Measurements from ENCODE around the gene SEZ6L2.
A peak's percentile ranks its signal among the peaks of the same experiment; 100 is the strongest.
"Not testable (repeated sequence)": the region's sequence is repeated elsewhere in the genome, so short reads cannot be mapped to it uniquely, and the experiment has no call there.

The SEZ6L2 gene

DNA sequence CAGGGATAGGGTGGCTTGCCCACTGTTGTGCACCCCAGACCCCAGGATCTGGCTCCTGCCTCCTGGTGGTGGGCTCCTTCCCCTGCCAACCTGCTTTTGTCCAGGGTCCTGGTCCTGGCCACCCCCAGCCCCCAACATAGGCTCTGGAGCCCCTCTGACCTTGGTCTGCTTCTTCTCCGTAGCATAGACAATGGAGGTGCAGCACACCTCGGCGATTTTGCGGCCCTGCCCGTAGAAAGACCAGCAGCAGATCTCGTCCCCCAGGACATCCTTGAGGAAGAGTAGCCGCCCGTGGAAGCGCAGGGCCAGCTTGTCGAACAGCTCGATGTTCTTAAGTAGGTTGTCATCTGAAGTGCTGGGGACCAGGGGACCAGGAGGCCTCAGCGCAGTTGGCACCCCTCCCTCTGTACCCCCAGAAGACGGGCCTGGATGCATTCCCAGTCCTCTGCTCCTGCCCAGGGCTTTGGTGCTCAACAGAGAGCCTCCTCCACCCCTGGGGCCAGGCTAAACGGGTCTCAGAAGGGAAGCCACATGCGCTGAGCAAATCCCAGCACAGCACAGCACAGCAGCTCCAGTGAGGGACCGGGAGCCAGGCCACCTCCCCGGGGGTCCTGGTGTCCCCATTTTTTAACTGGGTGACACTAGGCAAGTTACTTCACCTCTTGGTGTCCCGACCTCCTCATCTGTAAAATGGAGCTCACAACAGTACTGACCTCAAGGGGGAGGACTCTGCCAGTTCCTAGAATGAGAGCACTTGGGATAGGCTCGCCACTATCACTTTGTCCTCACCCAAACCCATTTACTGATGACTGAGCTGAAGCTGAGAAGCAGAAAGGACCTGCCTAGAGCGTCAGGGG is 11.7 kb upstream of the SEZ6L2 start:
- DNase-seq (ENCODE audit: low read depth in 2 of 2), result no peak

- DNase-seq (ENCODE audit: low read depth in 2 of 2), result not testable (repeated sequence)
Measured at GRCh38 chr16:29909851-29910250, 10.5 kb upstream of the SEZ6L2 start.

DNA sequence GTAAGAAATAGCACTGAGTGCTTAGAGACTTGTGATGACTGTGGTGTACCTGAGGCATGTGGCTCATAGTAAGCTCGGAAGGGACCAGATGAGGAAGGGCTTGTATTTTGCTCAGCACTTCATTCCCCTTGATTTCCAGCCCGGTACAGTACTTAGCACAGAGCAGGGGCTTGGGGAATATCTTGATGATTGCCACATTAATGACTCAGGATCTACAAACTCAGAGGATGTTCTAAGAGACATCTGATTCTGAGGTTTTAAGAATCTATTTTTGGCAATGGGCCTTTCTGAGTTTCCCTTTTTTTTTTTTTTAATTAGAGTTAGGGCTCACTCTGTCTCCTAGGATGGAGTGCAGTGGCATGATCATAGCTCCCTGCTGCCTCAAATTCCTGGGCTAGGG is 10.0 kb upstream of the SEZ6L2 start:
- no peak for DNase-seq (ENCODE audit: low read depth in 2 of 2)

GRCh38 chr16:29908719-29909220 is 9.4 kb upstream of the SEZ6L2 start:
- no peak for DNase-seq (ENCODE audit: low read depth in 2 of 2)

DNA sequence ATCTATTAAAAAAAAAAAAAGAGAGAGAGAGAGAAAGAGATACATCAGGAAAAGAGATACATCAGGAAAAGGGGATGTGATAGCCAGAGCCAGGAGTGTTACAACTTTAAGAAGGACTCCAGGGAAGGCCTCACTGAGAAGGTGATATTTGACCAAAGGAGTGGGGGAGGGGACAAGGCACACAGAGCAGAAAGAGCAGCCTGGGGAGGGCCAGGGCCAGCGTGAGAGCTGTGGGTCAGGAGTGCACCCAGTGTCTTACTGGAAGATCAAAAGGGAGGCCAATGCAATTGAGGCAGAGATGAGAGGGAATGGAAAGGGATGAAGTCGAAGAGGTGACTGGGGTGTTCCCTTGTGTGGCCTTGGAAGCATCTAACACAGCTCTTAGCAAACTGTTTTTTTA is 8.6 kb upstream of the SEZ6L2 start:
- no peak for DNase-seq (ENCODE audit: low read depth in 2 of 2)

GRCh38 chr16:29906520-29907244 is 7.3 kb upstream of the SEZ6L2 start:
- DNase-seq (ENCODE audit: low read depth in 2 of 2), result no peak

GRCh38 chr16:29905668-29906067 is 6.3 kb upstream of the SEZ6L2 start:
- DNase-seq (ENCODE audit: low read depth in 2 of 2), result no peak

- DNase-seq (ENCODE audit: low read depth in 2 of 2), result no peak
Measured at GRCh38 chr16:29904947-29905346, 5.6 kb upstream of the SEZ6L2 start.

GRCh38 chr16:29903590-29903989 is 4.2 kb upstream of the SEZ6L2 start:
- DNase-seq (ENCODE audit: low read depth in 2 of 2), result no peak

- no peak for DNase-seq (ENCODE audit: low read depth in 2 of 2)
Measured at GRCh38 chr16:29901607-29901945, 2.2 kb upstream of the SEZ6L2 start.

- no peak for DNase-seq (ENCODE audit: low read depth in 2 of 2)
Measured at GRCh38 chr16:29900888-29901606, 1.7 kb upstream of the SEZ6L2 start.

DNA sequence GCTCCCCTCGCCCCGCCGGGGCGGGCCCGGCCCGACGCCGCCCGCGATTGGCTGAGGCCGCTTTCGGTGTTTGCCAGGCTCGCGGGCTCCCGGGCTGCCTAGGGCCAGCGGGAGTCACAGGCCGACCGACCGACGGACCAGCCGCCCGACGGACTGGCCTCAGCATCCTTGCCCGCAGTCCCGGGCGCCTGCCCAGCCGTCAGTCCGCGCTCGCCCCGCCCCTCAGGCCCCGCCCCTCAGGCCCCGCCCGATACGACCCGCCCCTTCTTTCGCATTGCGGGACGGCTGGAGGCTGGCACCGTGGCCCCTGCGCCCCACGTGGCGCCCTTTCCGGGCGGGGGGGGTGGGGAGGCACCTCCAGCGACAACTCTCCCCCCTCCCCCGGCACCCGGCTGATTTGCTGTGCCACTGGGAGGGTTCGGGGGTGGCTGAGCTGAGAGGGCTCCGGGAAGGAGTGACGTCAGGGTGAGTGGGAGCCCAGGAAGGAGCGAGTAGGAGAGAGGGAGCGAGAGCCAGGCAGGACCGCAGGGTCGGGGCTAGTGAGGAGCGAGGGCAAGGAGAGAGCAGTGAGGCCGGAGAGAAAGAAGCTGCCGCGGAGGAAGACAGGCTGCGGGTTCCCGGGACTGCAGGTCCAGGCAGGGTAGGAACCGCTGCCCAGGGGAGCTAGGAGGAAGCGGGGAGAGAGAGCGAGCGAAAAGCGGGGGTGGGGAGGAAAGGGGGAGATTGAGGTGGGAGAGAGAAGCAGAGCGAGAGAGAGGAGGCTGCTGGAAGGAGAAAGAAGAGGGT is 945 bp upstream of the SEZ6L2 start, which contains the start of gene ASPHD1:
Gene ASPHD1 (plus strand): TSS at position 387 of the 786 bp plus-strand sequence. CDS start 484 bp downstream, outside the sequence.
- DNase-seq (ENCODE audit: low read depth in 2 of 2), result peak in 1 of 2 donors; percentile 27

DNA sequence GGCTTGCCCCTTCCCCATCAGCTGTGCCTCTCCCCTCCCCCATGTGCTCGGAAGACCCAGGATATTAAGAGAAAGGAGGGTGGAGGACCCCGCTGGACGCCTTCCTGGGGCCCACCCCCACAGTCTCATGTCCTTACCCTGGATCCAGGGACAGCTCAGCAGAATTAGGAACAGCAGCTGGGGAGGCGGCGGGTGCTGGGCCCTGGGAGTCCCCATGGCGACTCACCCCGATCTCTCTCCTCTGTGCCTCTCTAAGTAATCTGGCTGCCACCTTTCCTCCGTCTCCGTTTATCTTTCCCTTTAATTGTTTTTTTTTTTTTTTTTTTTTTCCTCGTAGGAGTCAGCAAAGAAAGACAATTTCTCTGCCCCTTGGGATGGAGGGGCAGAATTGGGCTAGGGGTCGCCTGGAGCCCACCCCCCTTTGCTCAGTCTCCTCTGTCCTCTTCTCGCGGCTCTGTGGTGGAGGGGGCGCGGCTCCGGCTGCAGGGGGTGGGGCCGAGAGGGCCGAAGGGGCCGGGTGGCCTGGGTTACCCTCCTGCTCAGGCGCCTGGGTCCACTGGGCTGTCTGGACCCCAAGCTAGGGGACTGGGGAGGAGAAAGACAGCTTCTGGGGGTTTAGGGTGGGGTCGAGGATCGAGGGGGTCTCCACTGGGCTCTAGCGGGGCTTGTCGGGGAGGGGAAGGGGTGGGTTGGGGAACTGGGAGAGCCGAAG is 390 bp downstream of the SEZ6L2 start:
- DNase-seq (ENCODE audit: low read depth in 2 of 2), result no peak

GRCh38 chr16:29898135-29898803 is 1.1 kb downstream of the SEZ6L2 start:
- DNase-seq (ENCODE audit: low read depth in 2 of 2), result no peak

DNA sequence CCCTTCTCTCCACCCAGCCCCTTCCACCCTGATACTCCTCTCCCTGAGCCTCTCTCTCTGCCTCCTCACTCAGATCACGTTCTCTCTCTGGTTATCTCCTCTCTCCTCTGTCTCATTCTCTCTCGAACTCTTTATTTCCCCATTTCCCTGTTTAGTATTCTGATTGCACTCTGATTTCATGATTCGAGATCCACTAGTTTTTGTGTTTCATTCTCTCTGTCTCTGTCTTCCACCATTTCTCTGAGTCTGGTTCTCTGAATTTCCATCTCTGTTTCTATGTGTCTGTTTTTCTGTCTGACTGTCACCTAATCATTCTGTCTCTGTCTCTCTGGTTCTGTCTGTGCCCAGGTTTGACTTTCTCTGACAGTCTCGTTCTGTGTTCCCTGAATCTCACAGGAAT is 2.0 kb downstream of the SEZ6L2 start:
- no peak for DNase-seq (ENCODE audit: low read depth in 2 of 2)

GRCh38 chr16:29896841-29897240 is 2.5 kb downstream of the SEZ6L2 start:
- DNase-seq (ENCODE audit: low read depth in 2 of 2), result no peak

DNA sequence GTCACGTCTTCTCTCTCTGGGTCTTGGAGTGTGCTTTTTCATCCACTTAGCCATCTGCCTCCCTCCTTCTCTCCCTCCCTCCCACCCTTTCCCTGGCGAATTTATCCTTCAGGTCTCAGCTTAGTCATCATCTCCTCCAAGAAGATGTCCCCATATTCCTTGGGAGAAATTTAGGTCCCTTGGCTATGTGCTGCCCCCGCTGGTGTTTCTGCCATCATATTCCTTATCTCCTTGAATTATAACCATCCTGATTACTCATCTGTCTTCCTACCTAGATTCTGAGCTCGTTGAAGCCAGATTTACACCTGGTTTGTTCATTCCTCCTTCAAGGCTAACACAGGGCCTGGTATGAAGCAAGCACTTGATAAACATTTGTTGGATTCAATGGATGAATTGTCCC is 5.0 kb downstream of the SEZ6L2 start:
- DNase-seq (ENCODE audit: low read depth in 2 of 2), result no peak

DNA sequence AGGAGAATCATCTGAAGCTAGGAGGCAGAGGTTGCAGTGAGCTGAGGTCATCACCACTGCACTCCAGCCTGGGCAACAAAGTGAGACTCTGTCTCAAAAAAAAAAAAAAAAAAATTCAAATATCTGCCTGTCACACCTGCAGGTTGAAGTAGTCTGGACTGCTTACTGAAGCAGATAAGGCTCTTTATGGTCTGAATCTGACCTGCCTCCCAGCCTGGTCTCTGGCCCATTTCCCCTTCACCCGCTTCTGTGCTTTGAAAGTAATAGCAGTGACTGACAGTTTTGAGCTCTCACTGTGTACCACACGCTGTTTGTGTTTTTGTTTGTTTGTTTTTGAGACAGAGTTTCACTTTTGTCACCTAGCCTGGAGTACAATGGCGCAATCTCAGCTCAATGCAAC is 5.8 kb downstream of the SEZ6L2 start:
- DNase-seq (ENCODE audit: low read depth in 2 of 2), result no peak

GRCh38 chr16:29892458-29892813 is 6.9 kb downstream of the SEZ6L2 start:
- no peak for DNase-seq (ENCODE audit: low read depth in 2 of 2)
